HG03045 (cell line): ENCODE results near the gene CFL2.
"Not testable (repeated sequence)": the region's sequence is repeated elsewhere in the genome, so short reads cannot be mapped to it uniquely, and the experiment has no call there.

ENCODE experiments used
- ATAC-seq: cut with Tn5 transposase; IDR thresholded peaks from one replicate; pipeline ENCODE4 v1.9.1; 2021; ENCODE audit warnings: mild to moderate bottlenecking, moderate library complexity; ENCODE audit not compliant: unreplicated experiment

The CFL2 gene

GRCh38 chr14:34714320-34715126 is at the start of gene CFL2:
CFL2 (minus strand) TSS chr14:34714593; CDS start chr14:34714540, 53 bp downstream.
- ATAC-seq = peak; percentile 89

- ATAC-seq = no peak
Observed at GRCh38 chr14:34755215-34755614, 40.8 kb upstream of the CFL2 start.

- no peak for ATAC-seq
Observed at GRCh38 chr14:34754687-34755086, 40.3 kb upstream of the CFL2 start.

- ATAC-seq = no peak
Observed at GRCh38 chr14:34750670-34751069, 36.3 kb upstream of the CFL2 start.

GRCh38 chr14:34750233-34750632 is 35.8 kb upstream of the CFL2 start:
- ATAC-seq = no peak

- no peak for ATAC-seq
Observed at GRCh38 chr14:34749408-34749807, 35.0 kb upstream of the CFL2 start.

GRCh38 chr14:34742270-34743115 is 28.1 kb upstream of the CFL2 start:
- no peak for ATAC-seq

GRCh38 chr14:34741840-34742239 is 27.4 kb upstream of the CFL2 start:
- no peak for ATAC-seq

GRCh38 chr14:34740139-34740538 is 25.7 kb upstream of the CFL2 start:
- ATAC-seq = not testable (repeated sequence)

- not testable (repeated sequence) for ATAC-seq
Observed at GRCh38 chr14:34737079-34737478, 22.7 kb upstream of the CFL2 start.

GRCh38 chr14:34733245-34733644 is 18.9 kb upstream of the CFL2 start:
- no peak for ATAC-seq

GRCh38 chr14:34732802-34733201 is 18.4 kb upstream of the CFL2 start:
- ATAC-seq = no peak

GRCh38 chr14:34723867-34724266 is 9.5 kb upstream of the CFL2 start:
- ATAC-seq = no peak

- ATAC-seq = no peak
Observed at GRCh38 chr14:34722723-34723545, 8.5 kb upstream of the CFL2 start.

GRCh38 chr14:34721129-34721528 is 6.7 kb upstream of the CFL2 start:
- ATAC-seq = no peak

GRCh38 chr14:34718750-34719304 is 4.4 kb upstream of the CFL2 start:
- ATAC-seq = no peak

GRCh38 chr14:34715127-34715863 is 902 bp upstream of the CFL2 start:
- no peak for ATAC-seq

- no peak for ATAC-seq
Observed at GRCh38 chr14:34713681-34714319, 593 bp downstream of the CFL2 start.

- no peak for ATAC-seq
Observed at GRCh38 chr14:34713122-34713680, 1.2 kb downstream of the CFL2 start.
